ENCODE results near the gene ZBTB47.

Gene ZBTB47

GRCh38 chr3:42663581-42664437, 10.3 kb downstream of the ZBTB47 start:
- DNase-seq (ENCODE audit: low spot score) = peak; percentile 67
- in situ Hi-C loops (cut with MboI; ENCODE audit: low pct_unique_long_range_greater_than_20kb, low sequenced_read_pairs, unreplicated experiment) = no loop called here
- TF ChIP-seq, protein P1, sequence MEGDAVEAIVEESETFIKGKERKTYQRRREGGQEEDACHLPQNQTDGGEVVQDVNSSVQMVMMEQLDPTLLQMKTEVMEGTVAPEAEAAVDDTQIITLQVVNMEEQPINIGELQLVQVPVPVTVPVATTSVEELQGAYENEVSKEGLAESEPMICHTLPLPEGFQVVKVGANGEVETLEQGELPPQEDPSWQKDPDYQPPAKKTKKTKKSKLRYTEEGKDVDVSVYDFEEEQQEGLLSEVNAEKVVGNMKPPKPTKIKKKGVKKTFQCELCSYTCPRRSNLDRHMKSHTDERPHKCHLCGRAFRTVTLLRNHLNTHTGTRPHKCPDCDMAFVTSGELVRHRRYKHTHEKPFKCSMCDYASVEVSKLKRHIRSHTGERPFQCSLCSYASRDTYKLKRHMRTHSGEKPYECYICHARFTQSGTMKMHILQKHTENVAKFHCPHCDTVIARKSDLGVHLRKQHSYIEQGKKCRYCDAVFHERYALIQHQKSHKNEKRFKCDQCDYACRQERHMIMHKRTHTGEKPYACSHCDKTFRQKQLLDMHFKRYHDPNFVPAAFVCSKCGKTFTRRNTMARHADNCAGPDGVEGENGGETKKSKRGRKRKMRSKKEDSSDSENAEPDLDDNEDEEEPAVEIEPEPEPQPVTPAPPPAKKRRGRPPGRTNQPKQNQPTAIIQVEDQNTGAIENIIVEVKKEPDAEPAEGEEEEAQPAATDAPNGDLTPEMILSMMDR (IDR thresholded peaks at IDR 0.05; ENCODE audit: extremely low read depth, insufficient read depth, missing control alignments) = no peak

DNA sequence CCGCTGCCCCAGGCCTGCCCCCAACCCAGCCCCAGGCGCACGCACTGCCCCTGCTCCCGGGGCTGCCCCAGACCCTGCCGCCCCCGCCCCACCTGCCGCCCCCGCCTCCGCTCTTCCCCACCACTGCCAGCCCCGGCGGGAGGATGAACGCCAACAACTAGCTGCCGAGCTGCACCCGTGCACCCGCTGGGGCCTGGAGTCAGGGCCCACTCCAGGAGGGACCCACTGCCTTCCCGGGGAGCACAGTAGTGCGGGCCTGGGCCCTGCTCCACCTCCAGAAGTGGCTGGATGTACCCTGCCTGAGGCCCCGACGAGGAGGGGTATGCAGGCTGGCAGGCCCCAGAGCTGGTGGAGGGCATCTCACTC, 10.9 kb downstream of the ZBTB47 start:
- TF ChIP-seq, protein P1 (IDR thresholded peaks at IDR 0.05; ENCODE audit: extremely low read depth, insufficient read depth, missing control alignments) = no peak
- peak; percentile 26 for DNase-seq (ENCODE audit: low spot score)
- in situ Hi-C loops (cut with MboI; ENCODE audit: low pct_unique_long_range_greater_than_20kb, low sequenced_read_pairs, unreplicated experiment) = no loop called here

- peak; percentile 37 for DNase-seq (ENCODE audit: low spot score)
- in situ Hi-C loops (cut with MboI; ENCODE audit: low pct_unique_long_range_greater_than_20kb, low sequenced_read_pairs, unreplicated experiment) = no loop called here
- TF ChIP-seq, protein P1 (IDR thresholded peaks at IDR 0.05; ENCODE audit: extremely low read depth, insufficient read depth, missing control alignments) = no peak
Observed at GRCh38 chr3:42665050-42665878, 11.8 kb downstream of the ZBTB47 start.

DNA sequence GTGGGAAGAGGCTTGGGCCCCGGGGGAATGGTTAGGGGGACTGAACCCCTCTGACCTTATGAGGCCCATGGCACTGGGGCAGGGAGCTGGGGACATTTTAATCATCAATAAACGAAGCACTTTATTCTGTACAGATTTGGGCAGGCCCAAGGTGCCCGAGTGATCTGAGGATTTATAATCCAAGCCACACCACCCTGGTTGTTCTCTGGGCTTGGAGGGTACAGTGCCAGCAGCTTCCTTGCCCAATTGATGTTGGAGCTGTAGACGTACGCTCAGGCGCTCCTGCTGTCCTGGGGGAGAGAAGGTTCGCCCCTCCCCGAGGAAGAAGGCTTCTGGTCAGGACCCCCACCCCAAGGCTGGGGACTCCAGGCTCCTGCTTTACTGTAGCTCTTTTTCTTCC, 12.5 kb downstream of the ZBTB47 start:
- in situ Hi-C loops (cut with MboI; ENCODE audit: low pct_unique_long_range_greater_than_20kb, low sequenced_read_pairs, unreplicated experiment) = no loop called here

GRCh38 chr3:42666577-42666998, 13.1 kb downstream of the ZBTB47 start:
- in situ Hi-C loops (cut with MboI; ENCODE audit: low pct_unique_long_range_greater_than_20kb, low sequenced_read_pairs, unreplicated experiment) = no loop called here
- TF ChIP-seq, protein P1 (IDR thresholded peaks at IDR 0.05; ENCODE audit: extremely low read depth, insufficient read depth, missing control alignments) = no peak
- DNase-seq (ENCODE audit: low spot score) = no peak

More for the DNA sequence above, 12.5 kb downstream of the ZBTB47 start:
- TF ChIP-seq, protein P1 (IDR thresholded peaks at IDR 0.05; ENCODE audit: extremely low read depth, insufficient read depth, missing control alignments) = no peak
- no peak for DNase-seq (ENCODE audit: low spot score)

GRCh38 chr3:42667096-42667522, 13.6 kb downstream of the ZBTB47 start:
- TF ChIP-seq, protein P1 (IDR thresholded peaks at IDR 0.05; ENCODE audit: extremely low read depth, insufficient read depth, missing control alignments) = no peak
- no peak for DNase-seq (ENCODE audit: low spot score)

More at GRCh38 chr3:42667096-42667522, 13.6 kb downstream of the ZBTB47 start:
- in situ Hi-C loops (cut with MboI; ENCODE audit: low pct_unique_long_range_greater_than_20kb, low sequenced_read_pairs, unreplicated experiment) = no loop called here

Measured in GM13977 (cell line).